ENCODE measurements around the gene URM1. TPM values are rescaled to one million over a fixed set of nuclear protein-coding genes. Genes with fewer than 3 reads are reported as not detected.

URM1 gene
- polyA plus RNA-seq, 2 of the 4 experiments (the other 2 are of a cell fraction): 43.6 to 50.6 TPM

DNA sequence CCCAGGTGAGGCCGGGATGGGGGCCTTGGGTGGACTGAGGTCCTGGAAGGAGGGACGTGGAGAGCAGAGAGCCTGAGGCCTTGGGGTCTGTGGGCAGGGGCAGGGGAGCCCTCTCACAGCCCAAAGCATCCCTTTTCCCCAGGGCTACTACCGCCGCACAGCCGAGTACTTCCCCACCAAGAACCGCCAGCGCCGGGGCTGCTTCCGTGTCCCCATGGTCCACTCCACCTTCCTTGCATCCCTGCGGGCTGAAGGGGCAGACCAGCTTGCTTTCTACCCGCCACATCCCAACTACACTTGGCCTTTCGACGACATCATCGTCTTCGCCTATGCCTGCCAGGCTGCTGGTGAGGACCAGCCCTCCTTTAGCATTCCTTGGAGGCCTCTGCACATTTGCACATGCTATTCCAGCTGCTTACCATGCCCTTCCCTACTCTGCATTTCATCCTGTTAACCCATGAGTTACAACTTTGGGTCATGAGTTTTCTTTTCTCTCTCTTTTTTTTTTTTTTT, 53.1 kb downstream of the URM1 start:
- ChIA-PET CTCF (interaction anchor here (0.8 to 12.4 kb wide), 3 partner anchors 11 to 62 kb away, joined by 3 to 171 read pairs (median 5); no protein-coding TSS in a partner anchor), POLR2A (no interaction called here)
- no peak for DNase-seq (ENCODE audit: low read depth in 1 of 2, low spot score in 1 of 2)
- WGBS (ENCODE audit: missing lambda C conversion rate): 98% methylated on average over 14 of the region's 15 CpGs
- FAIRE-seq: no peak
- no peak for TF ChIP-seq ZNF302 (CRISPR knock-in tag; IDR thresholded peaks at IDR 0.05)
- no peak for TF ChIP-seq KDM5A (IDR thresholded peaks at IDR 0.05)
- no peak for TF ChIP-seq GATA3 (IDR thresholded peaks at IDR 0.05; ENCODE audit: borderline replicate concordance)
- no peak for TF ChIP-seq RNF2 (IDR thresholded peaks at IDR 0.05; ENCODE audit: borderline replicate concordance, low read depth)
- no peak for TF ChIP-seq ZFP36 (IDR thresholded peaks at IDR 0.05; ENCODE audit: borderline replicate concordance, partially characterized antibody)
- TF ChIP-seq CBX8 (IDR thresholded peaks at IDR 0.05): no peak
- TF ChIP-seq NFE2L2 (conservative IDR thresholded peaks at IDR 0.05; ENCODE audit: low read length): no peak
- no peak for TF ChIP-seq CEBPB (IDR thresholded peaks at IDR 0.05)
- no peak for TF ChIP-seq HOXA7 (CRISPR knock-in tag; IDR thresholded peaks at IDR 0.05)
- Histone ChIP-seq H3K27ac (no peak overlapping the region), H3K4me3 (no peak overlapping the region), H3K4me2 (no peak overlapping the region), H3K9me3 (no peaks in the 10 kb centered on the region), H3K4me1 (peaks cover 12% of the 10 kb centered on the region; the same call in 2 of the 3 replicates)
- ATAC-seq: no peak

DNA sequence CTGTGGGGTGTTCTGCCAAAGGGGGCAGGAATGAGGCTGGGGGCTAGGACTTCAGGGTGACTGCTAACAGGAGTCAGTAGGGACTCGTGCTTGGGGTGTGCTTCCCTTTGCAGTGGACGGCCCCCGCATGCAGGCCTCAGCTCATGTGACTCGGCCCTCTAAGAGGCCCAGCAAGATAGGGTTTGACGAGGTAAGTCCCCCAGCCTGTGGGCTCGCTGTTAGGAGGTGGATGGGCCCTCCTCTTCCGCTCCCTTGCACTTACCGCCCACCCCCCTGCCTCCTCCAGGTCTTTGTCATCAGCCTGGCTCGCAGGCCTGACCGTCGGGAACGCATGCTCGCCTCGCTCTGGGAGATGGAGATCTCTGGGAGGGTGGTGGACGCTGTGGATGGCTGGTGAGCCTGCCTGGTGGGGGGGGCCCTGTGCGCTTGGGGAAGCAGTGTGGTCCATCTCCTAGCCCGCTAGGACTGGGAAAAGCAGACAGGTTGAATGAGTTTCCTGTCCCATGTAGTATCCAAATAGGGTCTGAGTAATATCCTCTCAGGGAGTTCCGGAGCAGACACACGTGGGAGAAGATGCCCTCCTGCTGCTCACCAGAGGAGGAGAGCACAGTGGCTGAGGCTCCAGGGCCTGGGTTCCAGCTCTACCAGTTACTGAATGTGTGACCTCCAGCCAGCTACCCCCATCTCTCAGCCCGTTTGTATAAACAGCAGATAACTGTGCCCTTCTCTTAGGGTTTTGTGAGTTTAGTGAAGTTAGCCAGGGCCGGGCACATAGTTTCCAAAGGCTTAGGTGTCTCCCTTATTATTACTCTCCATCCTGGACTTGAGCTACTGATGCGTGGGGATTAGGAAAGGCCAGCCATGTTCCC, 57.7 kb downstream of the URM1 start:
- H3K4me1 ChIP-seq: no peaks in the 10 kb centered on the region
- TF ChIP-seq SMC3 (IDR thresholded peaks at IDR 0.05) (no peak), NR3C1 (IDR thresholded peaks at IDR 0.05) (no peak), MAFK (IDR thresholded peaks at IDR 0.05; ENCODE audit: partially characterized antibody) (no peak), RCOR1 (IDR thresholded peaks at IDR 0.05; ENCODE audit: low read depth, low read length) (no peak), EHF (CRISPR knock-in tag; IDR thresholded peaks at IDR 0.05) (no peak), MAZ (IDR thresholded peaks at IDR 0.05; ENCODE audit: borderline replicate concordance, low read depth, low read length) (no peak), POLR2AphosphoS2 (conservative IDR thresholded peaks at IDR 0.05; ENCODE audit: low read length) (no peak), PHF8 (IDR thresholded peaks at IDR 0.05; ENCODE audit: borderline replicate concordance, low read depth) (no peak), TFCP2L1 (CRISPR knock-in tag; IDR thresholded peaks at IDR 0.05) (no peak), FOSB (CRISPR knock-in tag; IDR thresholded peaks at IDR 0.05) (no peak), CBX2 (IDR thresholded peaks at IDR 0.05; ENCODE audit: borderline replicate concordance, low read depth) (no peak), EHMT2 (IDR thresholded peaks at IDR 0.05; ENCODE audit: low read depth) (no peak), EP300 (IDR thresholded peaks at IDR 0.05) (no peak), JUN (IDR thresholded peaks at IDR 0.05) (no peak), TP53 (CRISPR knock-in tag; IDR thresholded peaks at IDR 0.05) (no peak), ZFP36 (IDR thresholded peaks at IDR 0.05; ENCODE audit: borderline replicate concordance, partially characterized antibody) (no peak), CBX8 (IDR thresholded peaks at IDR 0.05) (no peak)
- TF ChIP-seq, protein P1, sequence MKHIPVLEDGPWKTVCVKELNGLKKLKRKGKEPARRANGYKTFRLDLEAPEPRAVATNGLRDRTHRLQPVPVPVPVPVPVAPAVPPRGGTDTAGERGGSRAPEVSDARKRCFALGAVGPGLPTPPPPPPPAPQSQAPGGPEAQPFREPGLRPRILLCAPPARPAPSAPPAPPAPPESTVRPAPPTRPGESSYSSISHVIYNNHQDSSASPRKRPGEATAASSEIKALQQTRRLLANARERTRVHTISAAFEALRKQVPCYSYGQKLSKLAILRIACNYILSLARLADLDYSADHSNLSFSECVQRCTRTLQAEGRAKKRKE (CRISPR knock-in tag; IDR thresholded peaks at IDR 0.05; ENCODE audit: low read depth): no peak
- TF ChIP-seq, protein P2, sequence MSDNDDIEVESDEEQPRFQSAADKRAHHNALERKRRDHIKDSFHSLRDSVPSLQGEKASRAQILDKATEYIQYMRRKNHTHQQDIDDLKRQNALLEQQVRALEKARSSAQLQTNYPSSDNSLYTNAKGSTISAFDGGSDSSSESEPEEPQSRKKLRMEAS (IDR thresholded peaks at IDR 0.05): no peak
- ChIA-PET POLR2A (no interaction called here), CTCF (interaction anchor here (0.7 to 12.4 kb wide), 6 partner anchors 9 to 305 kb away, joined by 3 to 171 read pairs (median 6); no protein-coding TSS in a partner anchor)
- FAIRE-seq: no peak
- peak; percentile 39 to 41; a peak in 5 of 6 replicates for ATAC-seq
- H3K27ac ChIP-seq: no peak overlapping the region
- no peaks in the 10 kb centered on the region for H3K9me3 ChIP-seq
- H3K4me2 ChIP-seq: no peak overlapping the region
- WGBS (ENCODE audit: missing lambda C conversion rate): 90% methylated on average over 21 of the region's 22 CpGs
- no peak overlapping the region for H3K4me3 ChIP-seq
- no peak for DNase-seq (ENCODE audit: low read depth in 1 of 2, low spot score in 1 of 2)

All from A549 (cell line).